Colonic mucosa (tissue), 4 donors: ENCODE data around the gene ZNF213. TPM values are rescaled to one million over a fixed set of nuclear protein-coding genes. Genes with fewer than 3 reads are reported as not detected.

ENCODE experiments used
- DNase-seq: peaks from one replicate; pipeline ENCODE4 v3.0.0-alpha.2; 2020
- H3K27ac ChIP-seq: fragments of 200-600 bp; one replicate; pipeline ENCODE4 v1.8.0; 2021
- H3K27me3 ChIP-seq: fragments of 200-600 bp; one replicate; pipeline ENCODE4 v1.8.0; 2021
- H3K36me3 ChIP-seq: fragments of 200-600 bp; one replicate; pipeline ENCODE4 v1.8.0; 2021
- H3K4me1 ChIP-seq: fragments of 200-600 bp; one replicate; pipeline ENCODE4 v1.8.0; 2021; ENCODE audit warnings: mild to moderate bottlenecking
- H3K4me3 ChIP-seq: fragments of 200-600 bp; one replicate; pipeline ENCODE4 v1.8.0; 2021
- H3K9ac ChIP-seq, 2 donors: one replicate each; pipeline ENCODE4 v1.7.0; 2013; ENCODE audit warnings: control low read depth in 2 of 2, low read depth in 2 of 2, low read length in 2 of 2
- H3K9me3 ChIP-seq: fragments of 200-600 bp; one replicate; pipeline ENCODE4 v1.8.0; 2021
- CTCF ChIP-seq: fragments of 200-600 bp; IDR thresholded peaks from one replicate; pipeline ENCODE4 v1.8.0; 2022; ENCODE audit warnings: antibody characterized with exemption, mild to moderate bottlenecking
- intact Hi-C: fragments of 100-400 bp; cut with DNase I; formaldehyde crosslinking; loops from one replicate; pipeline ENCODE4 v1.14.1; 2022
- total RNA-seq, 2 donors: library from RNA; stranded (reverse); fragmentation: NEBNext Ultra II Directional in 1 of 2; extraction: Animal tissue kit (Norgen Biotek cat#: 25700) in 1 of 2; gene quantifications; one replicate each; pipeline ENCODE4 v1.2.1, GENCODE V29; 2021
- donor health status: healthy.
- donor health status: DM: no; HTN: no; CAD: no.
- donor health status: DM: no; HTN: no; CAD: no.

Gene ZNF213
- total RNA-seq, 2 donors from 2014 or later = 12.4 to 20.4 TPM

DNA sequence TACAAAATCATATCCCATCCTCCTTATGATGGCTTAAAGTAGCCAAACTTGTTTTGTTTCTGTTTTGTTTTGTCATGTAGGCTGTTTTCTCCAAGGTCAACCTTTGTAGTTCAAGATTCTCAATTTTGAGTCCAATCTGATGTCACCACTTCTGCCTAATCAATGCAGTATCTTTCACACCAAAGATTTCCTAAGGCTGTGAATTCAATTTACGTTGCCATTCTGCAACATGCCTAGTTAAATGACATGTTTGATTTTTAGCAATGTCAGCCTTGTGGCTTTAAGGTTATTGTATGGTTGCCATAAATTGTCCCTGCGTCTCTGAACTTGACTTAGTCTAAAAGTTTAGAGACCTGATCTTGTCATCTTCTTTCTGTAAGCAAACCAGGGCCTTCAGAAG lies 20.4 kb downstream of the ZNF213 start:
- no peak for TF ChIP-seq CTCF
- Histone ChIP-seq H3K27me3 (no peaks in the 10 kb centered on the region), H3K9me3 (no peaks in the 10 kb centered on the region), H3K27ac (no peak overlapping the region), H3K36me3 (no peaks in the 10 kb centered on the region), H3K4me3 (no peak overlapping the region), H3K9ac (no peak overlapping the region), H3K4me1 (peaks cover 10% of the 10 kb centered on the region)
- no peak for DNase-seq
- intact Hi-C loops = no loop called here

- Histone ChIP-seq H3K36me3 (no peaks in the 10 kb centered on the region), H3K9ac (no peak overlapping the region), H3K27ac (no peak overlapping the region), H3K9me3 (no peaks in the 10 kb centered on the region), H3K4me3 (no peak overlapping the region), H3K27me3 (no peaks in the 10 kb centered on the region), H3K4me1 (peaks cover 12% of the 10 kb centered on the region)
- intact Hi-C loops = no loop called here
- TF ChIP-seq CTCF = no peak
- DNase-seq = no peak
These were observed 21.1 kb downstream of the ZNF213 start for GRCh38 chr16:3155972-3156371.

DNA sequence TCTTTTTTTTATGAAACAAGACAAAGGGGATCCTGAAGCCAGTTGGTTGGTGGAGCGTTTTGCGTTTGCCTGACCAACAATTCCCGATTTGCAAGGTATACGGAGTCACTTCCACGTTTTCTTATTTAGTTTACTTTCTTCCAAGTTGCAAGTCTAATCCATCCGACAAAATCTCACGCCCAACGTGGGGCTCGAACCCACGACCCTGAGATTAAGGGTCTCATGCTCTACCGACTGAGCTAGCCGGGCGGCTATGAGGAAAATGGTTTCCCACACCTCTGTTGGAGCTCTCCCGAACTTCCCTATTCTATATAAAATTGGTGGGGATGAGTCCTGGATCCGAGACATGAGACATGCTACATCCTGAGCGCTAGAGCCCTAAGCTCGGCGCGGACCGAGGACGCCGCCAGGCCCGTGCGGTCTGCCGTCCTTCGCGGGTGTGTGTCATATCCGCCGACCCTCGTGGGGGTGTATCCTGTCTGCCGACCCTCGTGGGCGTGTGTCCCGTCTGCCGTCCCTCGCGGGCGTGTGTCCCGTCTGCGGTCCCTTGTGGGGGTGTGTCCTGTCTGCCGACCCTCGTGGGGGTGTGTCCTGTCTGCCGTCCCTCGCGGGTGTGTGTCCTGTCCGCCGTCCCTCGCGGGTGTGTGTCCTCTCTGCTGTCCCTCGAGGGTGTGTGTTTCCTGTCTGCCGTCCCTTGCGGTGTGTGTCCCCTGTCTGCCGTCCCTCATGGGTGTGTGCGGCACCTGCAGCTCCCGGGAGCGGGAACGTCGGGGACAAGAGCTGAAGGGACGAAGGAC lies 22.6 kb downstream of the ZNF213 start:
- H3K4me3 ChIP-seq = peak overlapping the region; percentile 91
- no peak for TF ChIP-seq CTCF
- peak overlapping the region; percentile 86 to 95 for H3K9ac ChIP-seq
- intact Hi-C loops = no loop called here
- H3K27me3 ChIP-seq = no peaks in the 10 kb centered on the region
- peak overlapping the region; percentile 88 for H3K27ac ChIP-seq
- peaks cover 6% of the 10 kb centered on the region for H3K4me1 ChIP-seq
- peak; percentile 84 for DNase-seq
- no peaks in the 10 kb centered on the region for H3K36me3 ChIP-seq
- no peaks in the 10 kb centered on the region for H3K9me3 ChIP-seq

- H3K27me3 ChIP-seq = no peaks in the 10 kb centered on the region
- H3K9me3 ChIP-seq = no peaks in the 10 kb centered on the region
- no peak for TF ChIP-seq CTCF
- H3K9ac ChIP-seq = peak overlapping the region; percentile 86 to 95
- peak overlapping the region; percentile 91 for H3K4me3 ChIP-seq
- DNase-seq = peak; percentile 41
- intact Hi-C loops = no loop called here
- H3K27ac ChIP-seq = peak overlapping the region; percentile 88
- H3K36me3 ChIP-seq = no peaks in the 10 kb centered on the region
- peaks cover 6% of the 10 kb centered on the region for H3K4me1 ChIP-seq
These were observed 23.2 kb downstream of the ZNF213 start for GRCh38 chr16:3158026-3158509.

DNA sequence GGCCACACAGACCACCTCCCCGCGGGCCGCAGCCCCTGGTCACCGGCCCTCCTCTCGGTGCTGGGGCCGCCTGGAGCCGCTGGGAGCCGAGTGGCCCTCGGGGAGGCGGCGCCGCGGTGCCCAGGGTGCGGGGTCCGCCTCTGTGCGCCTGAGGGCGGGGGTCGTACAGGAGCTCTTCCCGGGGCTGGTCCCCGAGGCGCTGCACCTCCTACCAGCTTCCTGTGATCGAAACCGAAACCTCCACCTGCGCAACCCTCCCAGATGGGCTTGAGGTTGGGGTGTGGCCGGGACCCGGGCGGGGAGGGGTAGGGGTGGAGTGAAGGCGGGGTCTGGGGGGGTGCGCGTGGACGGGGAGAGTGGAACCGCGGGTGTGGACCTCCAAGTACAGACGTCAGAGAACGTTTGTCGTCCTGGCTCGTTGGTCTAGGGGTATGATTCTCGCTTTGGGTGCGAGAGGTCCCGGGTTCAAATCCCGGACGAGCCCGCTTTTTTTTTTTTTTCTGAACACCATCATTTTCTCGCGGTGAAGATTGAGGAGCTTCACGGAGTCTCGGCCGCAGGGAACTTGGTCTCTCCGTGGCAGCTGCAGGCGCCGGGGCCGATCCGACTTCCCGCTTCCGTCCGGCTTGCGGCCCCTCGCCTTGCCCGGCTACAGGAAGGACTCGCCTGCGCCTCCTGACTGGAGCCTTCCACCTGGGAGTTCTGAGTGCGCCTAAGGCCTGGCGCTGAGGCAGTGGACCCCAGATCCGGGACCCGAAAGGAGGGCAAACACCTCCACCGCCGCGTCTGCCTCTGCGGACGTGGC lies 23.9 kb downstream of the ZNF213 start:
- TF ChIP-seq CTCF = no peak
- H3K4me1 ChIP-seq = peaks cover 6% of the 10 kb centered on the region
- DNase-seq = peak; percentile 95
- no peaks in the 10 kb centered on the region for H3K36me3 ChIP-seq
- no peaks in the 10 kb centered on the region for H3K27me3 ChIP-seq
- H3K9me3 ChIP-seq = no peaks in the 10 kb centered on the region
- H3K27ac ChIP-seq = peak overlapping the region; percentile 88
- peak overlapping the region; percentile 91 for H3K4me3 ChIP-seq
- intact Hi-C loops = no loop called here
- peak overlapping the region; percentile 86 to 95 for H3K9ac ChIP-seq
